ENCODE results near the gene TCERG1L.

Gene TCERG1L

DNA sequence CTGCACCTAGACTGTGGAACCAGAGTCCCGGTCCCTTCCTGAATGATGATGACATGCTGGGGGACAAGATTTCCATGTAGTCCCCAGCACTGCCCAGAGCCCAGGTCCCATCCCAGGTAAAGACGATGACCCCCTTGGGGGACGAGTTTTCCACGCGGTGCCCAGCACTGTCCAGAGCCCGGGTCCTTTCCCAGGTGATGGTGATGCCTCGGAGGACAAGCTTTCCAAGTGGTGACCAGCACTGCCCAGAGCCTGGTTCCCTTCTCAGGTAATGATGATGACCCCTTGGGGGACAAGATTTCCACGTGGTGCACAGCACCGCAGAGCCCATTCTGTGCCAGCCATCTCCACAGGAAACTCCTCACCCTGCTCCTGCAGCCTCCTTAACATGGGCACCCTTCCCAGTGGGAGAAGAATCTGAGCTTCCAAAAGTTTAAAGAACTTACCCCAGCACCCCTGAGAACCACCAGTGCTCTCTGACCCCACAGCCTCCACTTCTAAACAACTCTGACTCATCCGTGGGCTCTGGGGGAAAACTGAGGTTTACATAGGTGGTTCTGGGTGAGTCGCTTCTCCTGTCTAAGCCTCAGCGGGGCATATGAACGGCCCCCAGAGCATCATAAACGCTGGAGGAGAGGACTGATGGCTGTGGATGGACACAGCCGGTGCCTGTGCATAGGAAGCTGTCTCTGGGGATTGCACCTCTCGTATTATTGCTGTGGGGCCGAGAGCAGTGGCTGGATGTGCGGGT is 233.2 kb downstream of the TCERG1L start:
- Histone ChIP-seq H3K4me1 (ENCODE audit: insufficient read depth, low read length) (no peaks in the 10 kb centered on the region), H3K9ac (ENCODE audit: low read depth, low read length) (no peak overlapping the region), H3K9me3 (ENCODE audit: control insufficient read depth, insufficient read depth, low read length) (no peaks in the 10 kb centered on the region), H3K36me3 (ENCODE audit: insufficient read depth, low read length) (no peaks in the 10 kb centered on the region; the same call in 1 of the 2 replicates)

DNA sequence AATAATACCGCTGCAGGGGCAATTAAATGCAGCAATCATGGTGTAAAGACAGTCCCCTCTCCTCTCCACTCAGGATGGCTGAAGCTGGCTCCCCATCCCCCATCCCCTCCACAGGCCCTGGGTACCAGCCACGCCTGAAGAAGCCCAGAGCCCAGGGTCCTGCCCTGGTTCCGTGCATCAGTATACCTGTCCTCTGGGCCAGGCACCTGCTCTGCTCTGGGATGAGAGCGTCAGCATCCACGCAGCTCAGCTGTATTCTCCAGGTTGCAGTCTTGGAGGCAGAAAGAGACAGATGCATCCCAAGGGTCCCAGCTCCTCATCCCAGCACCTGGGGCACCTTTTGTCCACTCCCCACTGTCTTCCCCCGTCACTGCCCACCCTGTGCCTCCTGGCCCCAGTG is 233.8 kb downstream of the TCERG1L start:
- H3K4me1 ChIP-seq (ENCODE audit: insufficient read depth, low read length) = no peaks in the 10 kb centered on the region
- no peaks in the 10 kb centered on the region; the same call in 1 of the 2 replicates for H3K36me3 ChIP-seq (ENCODE audit: insufficient read depth, low read length)
- no peaks in the 10 kb centered on the region for H3K9me3 ChIP-seq (ENCODE audit: control insufficient read depth, insufficient read depth, low read length)
- no peak overlapping the region for H3K9ac ChIP-seq (ENCODE audit: low read depth, low read length)

DNA sequence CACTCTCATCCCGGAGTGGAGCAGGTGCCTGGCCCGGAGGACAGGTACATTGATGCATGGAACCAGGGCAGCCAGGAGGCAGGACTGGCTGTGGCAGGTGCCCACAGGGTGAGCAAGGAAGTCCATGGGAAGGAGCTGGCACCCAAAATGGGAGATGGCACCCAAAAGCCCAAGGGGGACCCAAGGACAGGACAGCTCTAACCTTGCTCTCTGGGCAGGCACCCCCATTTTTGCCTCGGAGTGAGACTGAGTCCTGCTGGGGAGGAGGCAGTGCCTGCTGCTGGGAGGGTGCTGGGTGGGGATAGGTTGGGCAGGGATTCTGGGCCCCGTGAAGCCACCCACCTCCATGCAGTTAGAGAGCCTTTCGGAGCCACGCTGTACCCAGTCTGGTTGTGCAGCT is 234.5 kb downstream of the TCERG1L start:
- no peaks in the 10 kb centered on the region for H3K4me1 ChIP-seq (ENCODE audit: insufficient read depth, low read length)
- H3K9me3 ChIP-seq (ENCODE audit: control insufficient read depth, insufficient read depth, low read length) = no peaks in the 10 kb centered on the region
- no peaks in the 10 kb centered on the region; the same call in 1 of the 2 replicates for H3K36me3 ChIP-seq (ENCODE audit: insufficient read depth, low read length)
- no peak overlapping the region for H3K9ac ChIP-seq (ENCODE audit: low read depth, low read length)

- no peaks in the 10 kb centered on the region; the same call in 1 of the 2 replicates for H3K36me3 ChIP-seq (ENCODE audit: insufficient read depth, low read length)
- no peak overlapping the region for H3K9ac ChIP-seq (ENCODE audit: low read depth, low read length)
- no peaks in the 10 kb centered on the region for H3K9me3 ChIP-seq (ENCODE audit: control insufficient read depth, insufficient read depth, low read length)
- peaks cover 1% of the 10 kb centered on the region; the same call in 1 of the 2 replicates for H3K4me1 ChIP-seq (ENCODE audit: insufficient read depth, low read length)
These were observed 235.2 kb downstream of the TCERG1L start for GRCh38 chr10:131076356-131076755.

GRCh38 chr10:131075218-131075770 is 236.2 kb downstream of the TCERG1L start:
- Histone ChIP-seq H3K9ac (ENCODE audit: low read depth, low read length) (no peak overlapping the region), H3K36me3 (ENCODE audit: insufficient read depth, low read length) (no peaks in the 10 kb centered on the region), H3K9me3 (ENCODE audit: control insufficient read depth, insufficient read depth, low read length) (no peaks in the 10 kb centered on the region), H3K4me1 (ENCODE audit: insufficient read depth, low read length) (peaks cover 3% of the 10 kb centered on the region; the same call in 1 of the 2 replicates)

DNA sequence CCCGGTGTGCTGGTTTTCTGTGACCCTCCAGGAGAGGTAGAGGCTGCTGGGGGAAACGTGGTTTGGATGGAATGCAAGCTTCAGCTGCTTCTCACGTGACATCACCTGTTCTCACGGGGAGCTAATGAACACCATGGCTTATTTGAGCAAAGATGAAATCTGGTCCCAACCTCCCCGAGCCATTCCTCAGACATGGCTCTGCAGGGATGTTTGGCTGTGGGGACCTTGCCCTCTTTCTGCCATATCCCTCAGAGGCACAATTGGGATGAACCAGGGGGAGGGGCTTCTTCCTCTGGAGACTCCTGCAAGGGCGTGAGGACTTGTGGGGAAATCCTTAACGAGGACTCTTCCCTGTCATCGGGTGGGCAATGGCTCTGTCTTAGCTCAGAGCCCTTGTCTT is 236.8 kb downstream of the TCERG1L start:
- Histone ChIP-seq H3K9ac (ENCODE audit: low read depth, low read length) (no peak overlapping the region), H3K4me1 (ENCODE audit: insufficient read depth, low read length) (peaks cover 3% of the 10 kb centered on the region; the same call in 1 of the 2 replicates), H3K9me3 (ENCODE audit: control insufficient read depth, insufficient read depth, low read length) (no peaks in the 10 kb centered on the region), H3K36me3 (ENCODE audit: insufficient read depth, low read length) (no peaks in the 10 kb centered on the region)

DNA sequence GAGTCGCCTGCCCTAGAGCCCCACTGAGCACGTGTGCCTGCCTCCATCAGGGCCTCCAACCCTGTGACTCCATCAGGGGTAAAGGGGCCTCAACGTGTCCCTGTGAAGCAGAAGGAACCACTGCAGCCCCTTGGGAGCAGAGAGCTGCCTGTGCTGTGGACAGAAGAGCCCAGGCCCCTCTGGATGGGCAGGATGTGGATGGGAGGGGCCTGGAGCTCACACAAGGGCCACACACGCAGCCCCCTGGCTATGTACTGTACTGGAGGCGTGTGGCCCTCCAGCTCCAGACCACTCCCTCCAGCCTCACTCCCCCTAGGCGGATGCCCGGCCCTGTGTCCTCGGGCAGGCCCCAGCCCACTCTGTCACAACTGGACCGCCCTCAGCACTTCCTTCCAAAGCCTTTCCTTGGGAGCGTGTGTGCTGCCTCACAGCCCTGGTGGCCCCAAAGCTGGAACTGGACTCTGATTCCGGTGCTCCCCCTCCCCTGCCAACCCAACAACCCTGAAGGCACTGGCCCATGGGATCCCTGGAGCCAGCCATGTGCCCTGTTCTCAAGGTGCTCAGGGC is 238.0 kb downstream of the TCERG1L start:
- H3K4me1 ChIP-seq (ENCODE audit: insufficient read depth, low read length) = peaks cover 3% of the 10 kb centered on the region; the same call in 1 of the 2 replicates
- H3K36me3 ChIP-seq (ENCODE audit: insufficient read depth, low read length) = no peaks in the 10 kb centered on the region
- no peak overlapping the region for H3K9ac ChIP-seq (ENCODE audit: low read depth, low read length)
- no peaks in the 10 kb centered on the region for H3K9me3 ChIP-seq (ENCODE audit: control insufficient read depth, insufficient read depth, low read length)

DNA sequence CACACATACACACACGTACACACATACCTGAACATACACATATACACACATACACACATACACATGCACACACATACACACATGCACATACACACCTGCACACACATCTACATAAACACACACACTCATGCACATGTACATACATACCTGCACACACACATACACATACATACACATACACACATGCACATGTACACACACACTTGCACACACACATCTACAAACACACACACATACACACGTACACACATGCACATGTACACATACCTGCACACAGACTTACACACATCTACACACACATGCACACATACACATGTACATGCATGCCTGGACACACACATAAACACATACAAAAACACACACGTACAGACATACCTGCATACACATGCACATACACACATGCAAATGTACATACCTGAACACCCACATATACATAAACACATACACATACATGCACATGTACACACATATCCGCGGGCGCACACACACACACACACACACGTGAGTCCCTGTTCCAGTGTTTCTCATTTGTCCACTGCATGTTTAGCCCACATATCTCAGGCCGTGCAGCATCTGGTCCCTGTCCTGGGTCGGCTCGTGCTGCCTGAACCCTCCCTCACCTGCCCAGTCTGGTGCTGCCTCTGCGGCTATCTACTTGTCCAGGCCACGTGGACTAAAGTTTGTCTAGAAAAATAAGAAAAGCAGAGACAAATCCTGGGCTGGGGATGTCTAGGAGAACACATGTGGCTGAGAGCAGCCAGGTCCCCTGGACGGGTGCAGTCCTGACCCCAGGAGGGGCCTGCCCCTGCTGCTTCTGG is 238.7 kb downstream of the TCERG1L start:
- H3K36me3 ChIP-seq (ENCODE audit: insufficient read depth, low read length) = no peaks in the 10 kb centered on the region
- peaks cover 3% of the 10 kb centered on the region; the same call in 1 of the 2 replicates for H3K4me1 ChIP-seq (ENCODE audit: insufficient read depth, low read length)
- H3K9me3 ChIP-seq (ENCODE audit: control insufficient read depth, insufficient read depth, low read length) = no peaks in the 10 kb centered on the region
- H3K9ac ChIP-seq (ENCODE audit: low read depth, low read length) = no peak overlapping the region

- Histone ChIP-seq H3K9me3 (ENCODE audit: control insufficient read depth, insufficient read depth, low read length) (no peaks in the 10 kb centered on the region), H3K4me1 (ENCODE audit: insufficient read depth, low read length) (peaks cover 3% of the 10 kb centered on the region; the same call in 1 of the 2 replicates), H3K36me3 (ENCODE audit: insufficient read depth, low read length) (no peaks in the 10 kb centered on the region), H3K9ac (ENCODE audit: low read depth, low read length) (no peak overlapping the region)
These were observed 239.8 kb downstream of the TCERG1L start for GRCh38 chr10:131071721-131072120.

- H3K36me3 ChIP-seq (ENCODE audit: insufficient read depth, low read length) = no peaks in the 10 kb centered on the region
- peaks cover 8% of the 10 kb centered on the region for H3K4me1 ChIP-seq (ENCODE audit: insufficient read depth, low read length)
- no peak overlapping the region for H3K9ac ChIP-seq (ENCODE audit: low read depth, low read length)
- no peaks in the 10 kb centered on the region for H3K9me3 ChIP-seq (ENCODE audit: control insufficient read depth, insufficient read depth, low read length)
These were observed 240.7 kb downstream of the TCERG1L start for GRCh38 chr10:131070856-131071255.

- Histone ChIP-seq H3K4me1 (ENCODE audit: insufficient read depth, low read length) (peaks cover 14% of the 10 kb centered on the region), H3K9me3 (ENCODE audit: control insufficient read depth, insufficient read depth, low read length) (no peaks in the 10 kb centered on the region), H3K9ac (ENCODE audit: low read depth, low read length) (no peak overlapping the region), H3K36me3 (ENCODE audit: insufficient read depth, low read length) (no peaks in the 10 kb centered on the region)
These were observed 242.8 kb downstream of the TCERG1L start for GRCh38 chr10:131068760-131069159.

DNA sequence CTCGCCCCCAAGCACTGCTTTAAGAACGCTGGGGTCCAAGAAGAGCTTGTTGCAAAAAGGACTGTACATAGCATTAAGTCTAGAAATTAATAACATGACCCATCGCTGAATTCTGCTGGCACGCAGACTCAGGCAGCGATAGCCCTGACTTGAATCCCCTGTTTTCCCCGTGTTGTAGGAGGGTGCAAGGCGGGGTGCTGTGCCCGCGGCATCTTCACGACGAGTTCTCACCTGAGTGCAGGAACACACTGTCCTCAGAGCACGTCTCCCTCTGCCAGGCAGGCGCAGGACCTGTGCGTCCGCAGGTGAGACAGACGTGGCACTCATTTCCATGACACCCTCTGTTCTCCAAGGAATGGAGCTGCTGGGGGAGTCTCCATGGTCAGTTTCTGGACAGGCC is 243.2 kb downstream of the TCERG1L start:
- Histone ChIP-seq H3K36me3 (ENCODE audit: insufficient read depth, low read length) (no peaks in the 10 kb centered on the region), H3K9me3 (ENCODE audit: control insufficient read depth, insufficient read depth, low read length) (no peaks in the 10 kb centered on the region), H3K4me1 (ENCODE audit: insufficient read depth, low read length) (peaks cover 14% of the 10 kb centered on the region), H3K9ac (ENCODE audit: low read depth, low read length) (no peak overlapping the region)

- Histone ChIP-seq H3K9me3 (ENCODE audit: control insufficient read depth, insufficient read depth, low read length) (no peaks in the 10 kb centered on the region), H3K9ac (ENCODE audit: low read depth, low read length) (no peak overlapping the region), H3K4me1 (ENCODE audit: insufficient read depth, low read length) (peaks cover 14% of the 10 kb centered on the region), H3K36me3 (ENCODE audit: insufficient read depth, low read length) (no peaks in the 10 kb centered on the region)
These were observed 243.8 kb downstream of the TCERG1L start for GRCh38 chr10:131067690-131068089.

DNA sequence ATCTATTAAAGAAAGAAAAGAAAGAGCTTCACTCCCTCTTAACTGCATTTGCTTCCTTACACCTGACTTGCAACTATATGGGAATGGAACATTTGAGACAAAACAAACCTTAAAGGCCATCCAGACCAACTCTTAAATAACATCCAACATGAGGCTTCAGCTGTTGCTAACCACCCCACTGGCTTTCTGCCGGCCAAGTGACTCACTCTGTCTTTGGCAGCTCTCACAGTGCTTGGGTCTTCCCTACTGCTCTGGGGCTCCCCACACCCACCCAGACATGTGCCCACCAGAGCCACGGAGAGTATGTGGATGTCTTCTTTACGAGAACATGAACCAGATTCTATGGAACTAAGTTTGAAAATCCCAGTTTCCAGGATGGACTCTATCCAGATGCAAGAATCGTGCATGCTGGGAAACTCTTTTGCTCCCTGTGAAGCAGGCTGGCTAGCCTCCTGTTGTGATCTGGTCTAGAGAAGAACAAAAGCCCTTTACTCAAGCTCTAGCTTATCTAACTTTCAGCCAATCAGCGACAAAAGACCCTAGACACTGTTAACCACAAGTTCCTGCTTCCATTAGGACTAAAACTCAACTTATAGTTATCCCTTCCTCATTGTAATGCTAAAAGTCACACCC is 245.7 kb downstream of the TCERG1L start:
- Histone ChIP-seq H3K9me3 (ENCODE audit: control insufficient read depth, insufficient read depth, low read length) (no peaks in the 10 kb centered on the region), H3K36me3 (ENCODE audit: insufficient read depth, low read length) (no peaks in the 10 kb centered on the region), H3K9ac (ENCODE audit: low read depth, low read length) (no peak overlapping the region), H3K4me1 (ENCODE audit: insufficient read depth, low read length) (peaks cover 11% of the 10 kb centered on the region)
